ENCODE measurements around the gene LMO7.
"Not testable (repeated sequence)": the region's sequence is repeated elsewhere in the genome, so short reads cannot be mapped to it uniquely, and the experiment has no call there.

LMO7 gene

GRCh38 chr13:75771226-75771625 lies 135.1 kb downstream of the LMO7 start:
- H3K4me3 ChIP-seq (replicated peaks; ENCODE audit: low read depth, low read length): no peak overlapping the region
- DNase-seq (ENCODE audit: low read depth): no peak
- no peak for TF ChIP-seq CTCF (IDR thresholded peaks at IDR 0.05; ENCODE audit: low read length, missing control alignments)

GRCh38 chr13:75771818-75772217 lies 135.7 kb downstream of the LMO7 start:
- TF ChIP-seq CTCF (IDR thresholded peaks at IDR 0.05; ENCODE audit: low read length, missing control alignments): no peak
- H3K4me3 ChIP-seq (replicated peaks; ENCODE audit: low read depth, low read length): no peak overlapping the region
- peak; percentile 74 for DNase-seq (ENCODE audit: low read depth)

GRCh38 chr13:75774176-75774575 lies 138.0 kb downstream of the LMO7 start:
- DNase-seq (ENCODE audit: low read depth): no peak
- TF ChIP-seq CTCF (IDR thresholded peaks at IDR 0.05; ENCODE audit: low read length, missing control alignments): no peak
- H3K4me3 ChIP-seq (replicated peaks; ENCODE audit: low read depth, low read length): no peak overlapping the region

- TF ChIP-seq CTCF (IDR thresholded peaks at IDR 0.05; ENCODE audit: low read length, missing control alignments): no peak
- DNase-seq (ENCODE audit: low read depth): no peak
- no peak overlapping the region for H3K4me3 ChIP-seq (replicated peaks; ENCODE audit: low read depth, low read length)
Measured at GRCh38 chr13:75776550-75776949, 140.4 kb downstream of the LMO7 start.

- no peak overlapping the region for H3K4me3 ChIP-seq (replicated peaks; ENCODE audit: low read depth, low read length)
- DNase-seq (ENCODE audit: low read depth): no peak
- TF ChIP-seq CTCF (IDR thresholded peaks at IDR 0.05; ENCODE audit: low read length, missing control alignments): no peak
Measured at GRCh38 chr13:75779393-75779792, 143.3 kb downstream of the LMO7 start.

- not testable (repeated sequence) for H3K4me3 ChIP-seq (replicated peaks; ENCODE audit: low read depth, low read length); DNase-seq (ENCODE audit: low read depth)
Measured at GRCh38 chr13:75780103-75780502, 144.0 kb downstream of the LMO7 start.

GRCh38 chr13:75782985-75783384 lies 146.9 kb downstream of the LMO7 start:
- no peak overlapping the region for H3K4me3 ChIP-seq (replicated peaks; ENCODE audit: low read depth, low read length)
- DNase-seq (ENCODE audit: low read depth): no peak
- no peak for TF ChIP-seq CTCF (IDR thresholded peaks at IDR 0.05; ENCODE audit: low read length, missing control alignments)

GRCh38 chr13:75784003-75784402 lies 147.9 kb downstream of the LMO7 start:
- DNase-seq (ENCODE audit: low read depth): no peak
- no peak for TF ChIP-seq CTCF (IDR thresholded peaks at IDR 0.05; ENCODE audit: low read length, missing control alignments)
- no peak overlapping the region for H3K4me3 ChIP-seq (replicated peaks; ENCODE audit: low read depth, low read length)
